Fibroblast of pulmonary artery (primary cell): ENCODE results near the gene TMCO4.

Experiments used
- DNase-seq: peaks from one replicate; pipeline ENCODE4 v3.0.0-alpha.2; 2010; ENCODE audit warnings: low read depth
- H3K4me3 ChIP-seq: replicated peaks from 2 replicates; pipeline ENCODE4 v1.5.1; 2011; ENCODE audit warnings: low read depth, mild to moderate bottlenecking, control low read depth, low read length, moderate library complexity
- TF ChIP-seq, protein P1 (sequence below): IDR thresholded peaks from 2 replicates; pipeline ENCODE4 v1.5.1; 2011; ENCODE audit warnings: mild to moderate bottlenecking, control low read depth, low read length, inconsistent platforms; ENCODE audit errors: missing control alignments

TMCO4 gene

DNA sequence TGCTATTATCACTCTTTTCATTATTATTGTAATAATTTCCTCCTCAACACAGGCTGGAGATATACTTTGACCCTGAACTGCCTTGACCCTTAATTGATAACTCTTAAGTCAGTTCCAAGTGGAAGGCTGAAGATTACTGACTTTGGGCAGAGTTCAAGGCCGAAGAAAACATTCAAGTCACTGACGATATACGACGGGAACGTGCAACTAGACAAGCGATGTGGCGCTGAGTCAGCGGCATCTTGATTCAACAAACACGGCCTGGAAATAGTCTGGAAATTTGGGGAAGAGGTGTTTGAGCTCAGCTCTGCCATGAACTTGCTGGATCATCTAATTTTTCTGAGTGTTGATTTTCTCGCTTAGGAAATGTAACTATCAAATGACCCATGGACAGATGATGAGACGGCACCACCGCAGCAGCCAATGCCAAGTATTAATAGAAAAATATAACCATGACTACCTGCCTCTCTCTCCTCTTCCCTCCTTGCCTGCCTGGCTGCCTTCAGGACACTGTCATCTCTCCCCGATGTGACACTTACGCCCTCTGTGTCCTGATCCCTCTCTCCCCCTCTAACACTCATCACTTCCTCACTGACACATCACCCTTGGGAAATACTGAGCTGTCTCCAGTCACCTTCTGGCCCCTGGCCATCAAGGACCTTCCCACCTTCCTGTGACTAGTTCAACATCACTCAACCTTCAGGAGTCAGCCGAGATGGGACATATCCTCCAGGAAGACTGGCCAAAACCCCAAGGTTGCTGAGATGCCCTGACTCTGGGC lies 49.4 kb downstream of the TMCO4 start:
- peak; percentile 28 for DNase-seq
- TF ChIP-seq, protein P1, sequence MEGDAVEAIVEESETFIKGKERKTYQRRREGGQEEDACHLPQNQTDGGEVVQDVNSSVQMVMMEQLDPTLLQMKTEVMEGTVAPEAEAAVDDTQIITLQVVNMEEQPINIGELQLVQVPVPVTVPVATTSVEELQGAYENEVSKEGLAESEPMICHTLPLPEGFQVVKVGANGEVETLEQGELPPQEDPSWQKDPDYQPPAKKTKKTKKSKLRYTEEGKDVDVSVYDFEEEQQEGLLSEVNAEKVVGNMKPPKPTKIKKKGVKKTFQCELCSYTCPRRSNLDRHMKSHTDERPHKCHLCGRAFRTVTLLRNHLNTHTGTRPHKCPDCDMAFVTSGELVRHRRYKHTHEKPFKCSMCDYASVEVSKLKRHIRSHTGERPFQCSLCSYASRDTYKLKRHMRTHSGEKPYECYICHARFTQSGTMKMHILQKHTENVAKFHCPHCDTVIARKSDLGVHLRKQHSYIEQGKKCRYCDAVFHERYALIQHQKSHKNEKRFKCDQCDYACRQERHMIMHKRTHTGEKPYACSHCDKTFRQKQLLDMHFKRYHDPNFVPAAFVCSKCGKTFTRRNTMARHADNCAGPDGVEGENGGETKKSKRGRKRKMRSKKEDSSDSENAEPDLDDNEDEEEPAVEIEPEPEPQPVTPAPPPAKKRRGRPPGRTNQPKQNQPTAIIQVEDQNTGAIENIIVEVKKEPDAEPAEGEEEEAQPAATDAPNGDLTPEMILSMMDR, result no peak
- H3K4me3 ChIP-seq, result no peak overlapping the region

DNA sequence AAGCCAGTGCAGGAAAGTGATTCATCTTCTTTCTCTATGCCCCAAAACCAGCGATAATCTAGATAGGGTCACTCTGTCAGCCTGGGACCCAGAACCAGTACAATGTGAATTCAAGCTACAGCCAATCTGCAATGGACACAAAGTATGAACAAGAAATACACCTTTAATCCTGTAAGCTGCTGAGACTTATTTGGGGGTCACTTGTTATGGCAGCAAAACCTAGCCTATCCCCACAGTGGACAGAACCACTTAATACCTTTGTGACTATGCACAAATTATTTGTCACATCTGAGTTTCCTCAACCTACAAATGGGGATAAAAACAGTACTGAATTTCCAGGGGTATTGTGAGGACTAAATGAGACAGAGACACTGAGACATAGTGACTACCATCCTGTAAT lies 50.0 kb downstream of the TMCO4 start:
- H3K4me3 ChIP-seq, result no peak overlapping the region
- TF ChIP-seq, protein P1, result no peak
- no peak for DNase-seq

DNA sequence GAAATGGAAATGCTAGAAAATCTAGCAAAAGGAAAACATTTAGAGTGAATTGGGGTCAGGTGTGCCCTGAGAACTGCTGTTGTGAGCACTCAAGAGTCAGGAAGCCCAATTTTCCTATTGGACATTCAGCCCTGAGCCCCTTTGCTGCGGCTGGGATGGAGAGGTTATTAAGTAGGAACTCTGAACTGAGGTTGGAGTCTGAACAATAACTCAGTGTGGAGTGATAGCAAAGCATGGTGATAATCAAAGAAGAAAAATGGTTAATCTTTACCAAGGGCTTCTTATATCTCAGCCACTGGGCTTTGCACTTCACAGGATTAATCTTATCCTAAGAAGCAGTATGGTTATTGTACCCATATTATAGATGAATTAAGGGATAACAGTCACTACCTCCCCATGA lies 52.0 kb downstream of the TMCO4 start:
- no peak overlapping the region for H3K4me3 ChIP-seq
- TF ChIP-seq, protein P1, result no peak
- no peak for DNase-seq

DNA sequence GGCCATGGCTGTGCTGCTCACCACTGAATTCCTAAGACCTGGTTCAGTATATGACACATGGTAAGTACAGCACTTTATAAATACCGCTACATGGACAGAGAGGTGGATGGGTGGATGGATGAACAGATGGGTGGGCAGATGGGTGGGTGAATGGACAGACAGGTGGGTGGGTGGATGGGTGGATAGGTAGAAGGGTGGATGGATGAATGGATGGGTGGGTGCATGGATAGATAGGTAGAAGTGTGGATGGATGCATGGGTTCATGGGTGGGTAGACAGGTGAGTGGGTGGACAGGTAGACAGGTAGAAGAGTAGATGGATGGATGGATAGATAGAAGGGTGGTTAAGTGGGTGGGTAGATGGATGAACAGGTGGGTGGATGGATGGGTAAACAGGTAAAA lies 54.8 kb downstream of the TMCO4 start:
- DNase-seq, result no peak
- TF ChIP-seq, protein P1, result no peak
- no peak overlapping the region for H3K4me3 ChIP-seq

DNA sequence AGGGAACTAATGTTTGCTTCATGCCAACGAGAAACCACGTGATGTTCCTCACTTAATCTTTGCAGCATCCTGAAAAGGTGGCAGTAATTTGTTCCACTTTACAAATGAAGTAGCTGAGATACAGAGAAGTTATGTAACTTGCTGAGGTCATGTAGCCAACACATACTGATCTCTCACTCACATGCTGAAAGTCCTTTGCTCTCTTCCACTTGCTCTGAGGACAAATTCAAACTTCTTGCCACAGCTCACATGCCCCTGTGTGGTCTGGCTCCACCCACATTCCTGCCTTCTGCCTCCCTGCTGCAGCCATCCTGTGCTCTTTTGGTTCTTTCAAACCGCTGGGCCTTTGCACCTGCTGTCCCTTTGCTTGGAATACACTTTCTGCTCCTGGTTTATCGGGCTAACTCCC lies 55.4 kb downstream of the TMCO4 start:
- no peak overlapping the region for H3K4me3 ChIP-seq
- TF ChIP-seq, protein P1, result no peak
- no peak for DNase-seq

DNA sequence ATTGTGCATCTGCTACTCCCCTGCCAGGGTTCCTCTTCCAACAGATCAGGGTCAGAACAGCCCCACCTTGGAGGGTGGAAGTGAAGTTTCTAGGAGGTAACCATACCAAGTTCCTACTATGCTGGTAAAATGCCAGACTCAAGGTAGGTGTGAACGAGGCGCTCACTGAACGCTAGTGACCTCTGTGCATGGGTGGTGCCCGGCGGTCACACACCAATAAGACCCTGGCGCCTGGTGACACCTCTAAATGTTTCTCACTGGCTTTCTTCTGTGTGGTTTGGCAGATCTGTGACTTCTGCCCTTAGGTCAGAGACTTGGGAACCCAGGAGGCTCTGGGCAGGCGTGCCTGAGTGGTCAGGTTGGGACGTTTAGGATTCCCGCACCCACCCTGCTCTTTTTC lies 55.9 kb downstream of the TMCO4 start:
- no peak for DNase-seq
- H3K4me3 ChIP-seq, result no peak overlapping the region
- TF ChIP-seq, protein P1, result no peak

DNA sequence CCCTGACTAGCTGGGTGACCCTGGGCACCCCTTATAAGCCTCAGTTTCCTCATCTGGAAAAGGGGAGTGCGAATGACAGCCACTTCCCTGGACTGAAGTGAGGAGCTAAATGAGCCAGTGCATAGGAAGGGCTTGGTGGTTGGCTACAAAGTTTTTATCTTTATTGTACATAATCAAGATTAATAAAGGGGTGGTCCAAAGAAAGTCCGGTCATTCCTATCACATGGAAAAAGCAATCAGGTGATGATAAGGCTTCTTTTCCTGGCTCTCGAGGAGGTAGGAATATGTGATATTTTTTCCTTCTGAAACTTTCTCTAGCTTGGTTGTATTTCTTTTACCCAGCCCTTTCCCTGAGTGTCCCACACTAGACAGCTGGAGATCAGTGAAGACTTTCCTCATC lies 56.5 kb downstream of the TMCO4 start:
- TF ChIP-seq, protein P1, result no peak
- no peak for DNase-seq
- no peak overlapping the region for H3K4me3 ChIP-seq
